HG02943 (cell line): ENCODE results near the gene OIT3.

Experiments
- ATAC-seq: cut with Tn5 transposase; IDR thresholded peaks from one replicate; pipeline ENCODE4 v1.9.1; 2021; ENCODE audit warnings: mild to moderate bottlenecking, low read depth, moderate library complexity; ENCODE audit not compliant: unreplicated experiment

The OIT3 gene

GRCh38 chr10:72893136-72893798 is at the start of gene OIT3:
TSS of gene OIT3 (plus strand) at chr10:72893739. CDS start at chr10:72893799, 60 bp downstream.
- no peak for ATAC-seq

- ATAC-seq: no peak
Observed at GRCh38 chr10:72846238-72846637, 47.3 kb upstream of the OIT3 start.

GRCh38 chr10:72847681-72848080 is 45.9 kb upstream of the OIT3 start:
- ATAC-seq: no peak

- no peak for ATAC-seq
Observed at GRCh38 chr10:72850861-72851260, 42.7 kb upstream of the OIT3 start.

- no peak for ATAC-seq
Observed at GRCh38 chr10:72851509-72851908, 42.0 kb upstream of the OIT3 start.

- no peak for ATAC-seq
Observed at GRCh38 chr10:72852508-72852907, 41.0 kb upstream of the OIT3 start.

GRCh38 chr10:72855129-72855528 is 38.4 kb upstream of the OIT3 start:
- ATAC-seq: no peak

- ATAC-seq: no peak
Observed at GRCh38 chr10:72855790-72856189, 37.7 kb upstream of the OIT3 start.

GRCh38 chr10:72858067-72858466 is 35.5 kb upstream of the OIT3 start:
- no peak for ATAC-seq

GRCh38 chr10:72862957-72863356 is 30.6 kb upstream of the OIT3 start:
- ATAC-seq: no peak

GRCh38 chr10:72875250-72876055 is 18.1 kb upstream of the OIT3 start:
- no peak for ATAC-seq

- no peak for ATAC-seq
Observed at GRCh38 chr10:72879245-72879644, 14.3 kb upstream of the OIT3 start.

GRCh38 chr10:72881291-72881690 is 12.2 kb upstream of the OIT3 start:
- ATAC-seq: no peak

GRCh38 chr10:72883861-72884260 is 9.7 kb upstream of the OIT3 start:
- no peak for ATAC-seq

- ATAC-seq: no peak
Observed at GRCh38 chr10:72885953-72886352, 7.6 kb upstream of the OIT3 start.

- ATAC-seq: no peak
Observed at GRCh38 chr10:72886621-72887020, 6.9 kb upstream of the OIT3 start.

- no peak for ATAC-seq
Observed at GRCh38 chr10:72887043-72887442, 6.5 kb upstream of the OIT3 start.

GRCh38 chr10:72888151-72888638 is 5.3 kb upstream of the OIT3 start:
- no peak for ATAC-seq

- no peak for ATAC-seq
Observed at GRCh38 chr10:72889391-72889831, 4.1 kb upstream of the OIT3 start.

- ATAC-seq: no peak
Observed at GRCh38 chr10:72890086-72890485, 3.5 kb upstream of the OIT3 start.

- ATAC-seq: no peak
Observed at GRCh38 chr10:72895236-72895850, 1.8 kb downstream of the OIT3 start.
